Ishikawa (cell line): ENCODE measurements around the gene CEP350.

Source experiments
- CEBPB ChIP-seq: IDR thresholded peaks from 2 replicates; pipeline ENCODE4 v1.6.1; 2012
- CREB1 ChIP-seq: IDR thresholded peaks from 2 replicates; pipeline ENCODE4 v1.6.1; 2012; ENCODE audit warnings: low read depth
- EGR1 ChIP-seq: IDR thresholded peaks from 2 replicates; pipeline ENCODE4 v1.6.1; 2012
- EP300 ChIP-seq: IDR thresholded peaks from 2 replicates; pipeline ENCODE4 v1.6.1; 2012; ENCODE audit warnings: borderline replicate concordance
- FOXM1 ChIP-seq: IDR thresholded peaks from 2 replicates; pipeline ENCODE4 v1.6.1; 2012; ENCODE audit warnings: low read depth, borderline replicate concordance
- MAX ChIP-seq: IDR thresholded peaks from 2 replicates; pipeline ENCODE4 v1.6.1; 2012
- NFIC ChIP-seq: IDR thresholded peaks from 2 replicates; pipeline ENCODE4 v1.6.1; 2012
- RAD21 ChIP-seq: IDR thresholded peaks from 2 replicates; pipeline ENCODE4 v1.6.1; 2012; ENCODE audit warnings: low read depth
- TAF1 ChIP-seq: IDR thresholded peaks from 2 replicates; pipeline ENCODE4 v1.6.1; 2012; ENCODE audit warnings: low read depth, mild to moderate bottlenecking
- TCF12 ChIP-seq: IDR thresholded peaks from 2 replicates; pipeline ENCODE4 v1.6.1; 2012; ENCODE audit warnings: low read depth
- TEAD4 ChIP-seq: IDR thresholded peaks from 2 replicates; pipeline ENCODE4 v1.6.1; 2012
- USF1 ChIP-seq: IDR thresholded peaks from 2 replicates; pipeline ENCODE4 v1.6.1; 2012
- YY1 ChIP-seq: IDR thresholded peaks from 2 replicates; pipeline ENCODE4 v1.6.1; 2012; ENCODE audit warnings: low read depth
- ZBTB7A ChIP-seq: IDR thresholded peaks from 2 replicates; pipeline ENCODE4 v1.6.1; 2012; ENCODE audit warnings: low read depth
- TF ChIP-seq, protein P1 (sequence below): IDR thresholded peaks from 2 replicates; pipeline ENCODE4 v1.6.1; 2012; ENCODE audit warnings: low read depth, mild to moderate bottlenecking

CEP350 gene

GRCh38 chr1:179955731-179956130 is 1.1 kb downstream of the CEP350 start:
- no peak for TF ChIP-seq CREB1
- no peak for TF ChIP-seq EGR1
- TF ChIP-seq, protein P1, sequence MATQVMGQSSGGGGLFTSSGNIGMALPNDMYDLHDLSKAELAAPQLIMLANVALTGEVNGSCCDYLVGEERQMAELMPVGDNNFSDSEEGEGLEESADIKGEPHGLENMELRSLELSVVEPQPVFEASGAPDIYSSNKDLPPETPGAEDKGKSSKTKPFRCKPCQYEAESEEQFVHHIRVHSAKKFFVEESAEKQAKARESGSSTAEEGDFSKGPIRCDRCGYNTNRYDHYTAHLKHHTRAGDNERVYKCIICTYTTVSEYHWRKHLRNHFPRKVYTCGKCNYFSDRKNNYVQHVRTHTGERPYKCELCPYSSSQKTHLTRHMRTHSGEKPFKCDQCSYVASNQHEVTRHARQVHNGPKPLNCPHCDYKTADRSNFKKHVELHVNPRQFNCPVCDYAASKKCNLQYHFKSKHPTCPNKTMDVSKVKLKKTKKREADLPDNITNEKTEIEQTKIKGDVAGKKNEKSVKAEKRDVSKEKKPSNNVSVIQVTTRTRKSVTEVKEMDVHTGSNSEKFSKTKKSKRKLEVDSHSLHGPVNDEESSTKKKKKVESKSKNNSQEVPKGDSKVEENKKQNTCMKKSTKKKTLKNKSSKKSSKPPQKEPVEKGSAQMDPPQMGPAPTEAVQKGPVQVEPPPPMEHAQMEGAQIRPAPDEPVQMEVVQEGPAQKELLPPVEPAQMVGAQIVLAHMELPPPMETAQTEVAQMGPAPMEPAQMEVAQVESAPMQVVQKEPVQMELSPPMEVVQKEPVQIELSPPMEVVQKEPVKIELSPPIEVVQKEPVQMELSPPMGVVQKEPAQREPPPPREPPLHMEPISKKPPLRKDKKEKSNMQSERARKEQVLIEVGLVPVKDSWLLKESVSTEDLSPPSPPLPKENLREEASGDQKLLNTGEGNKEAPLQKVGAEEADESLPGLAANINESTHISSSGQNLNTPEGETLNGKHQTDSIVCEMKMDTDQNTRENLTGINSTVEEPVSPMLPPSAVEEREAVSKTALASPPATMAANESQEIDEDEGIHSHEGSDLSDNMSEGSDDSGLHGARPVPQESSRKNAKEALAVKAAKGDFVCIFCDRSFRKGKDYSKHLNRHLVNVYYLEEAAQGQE: no peak
- TF ChIP-seq RAD21: no peak
- no peak for TF ChIP-seq TCF12
- no peak for TF ChIP-seq ZBTB7A
- TF ChIP-seq TAF1: no peak
- no peak for TF ChIP-seq EP300
- TF ChIP-seq TEAD4: no peak
- TF ChIP-seq NFIC: no peak
- no peak for TF ChIP-seq CEBPB
- TF ChIP-seq MAX: no peak

DNA sequence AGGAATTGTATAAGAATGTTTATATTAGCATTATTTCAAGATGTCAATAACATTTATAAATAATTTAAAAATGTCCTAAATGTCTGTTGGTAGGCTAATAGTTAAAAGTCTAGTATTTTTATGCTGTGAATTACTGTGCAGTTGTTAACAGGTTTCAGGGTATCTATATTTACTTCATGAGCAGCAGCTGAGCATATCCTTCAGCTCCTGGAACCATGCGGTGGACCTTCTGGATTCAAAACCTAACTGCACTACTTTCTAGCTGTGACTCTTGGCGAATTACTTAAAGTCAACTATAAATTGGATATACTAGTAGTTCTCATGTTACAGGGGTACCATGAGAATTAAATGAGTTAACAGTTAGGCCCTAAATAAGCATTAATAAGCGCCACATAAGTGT is 3.7 kb downstream of the CEP350 start:
- TF ChIP-seq NFIC (no peak), MAX (no peak), TEAD4 (no peak), EP300 (no peak), CEBPB (no peak), TAF1 (no peak), YY1 (no peak), EGR1 (no peak), FOXM1 (no peak), ZBTB7A (no peak), CREB1 (no peak), USF1 (no peak), TCF12 (no peak), RAD21 (no peak)
- TF ChIP-seq, protein P1: no peak

- TF ChIP-seq TCF12 (no peak), EGR1 (no peak), TAF1 (no peak), YY1 (no peak), TEAD4 (no peak)
Observed at GRCh38 chr1:179966551-179966950, 11.9 kb downstream of the CEP350 start.

- TF ChIP-seq TAF1 (no peak), TEAD4 (no peak), CREB1 (no peak), YY1 (no peak), MAX (no peak), USF1 (no peak), RAD21 (no peak), ZBTB7A (no peak), NFIC (no peak), FOXM1 (no peak), EGR1 (no peak), TCF12 (no peak), EP300 (no peak), CEBPB (no peak)
- TF ChIP-seq, protein P1: no peak
Observed at GRCh38 chr1:179968284-179968993, 13.8 kb downstream of the CEP350 start.
